GM21529 (cell line): ENCODE measurements around the gene PCNX2.

ENCODE experiments used
- ATAC-seq: cut with Tn5 transposase; IDR thresholded peaks from one replicate; pipeline ENCODE4 v1.9.1; 2021; ENCODE audit not compliant: unreplicated experiment

The PCNX2 gene

DNA sequence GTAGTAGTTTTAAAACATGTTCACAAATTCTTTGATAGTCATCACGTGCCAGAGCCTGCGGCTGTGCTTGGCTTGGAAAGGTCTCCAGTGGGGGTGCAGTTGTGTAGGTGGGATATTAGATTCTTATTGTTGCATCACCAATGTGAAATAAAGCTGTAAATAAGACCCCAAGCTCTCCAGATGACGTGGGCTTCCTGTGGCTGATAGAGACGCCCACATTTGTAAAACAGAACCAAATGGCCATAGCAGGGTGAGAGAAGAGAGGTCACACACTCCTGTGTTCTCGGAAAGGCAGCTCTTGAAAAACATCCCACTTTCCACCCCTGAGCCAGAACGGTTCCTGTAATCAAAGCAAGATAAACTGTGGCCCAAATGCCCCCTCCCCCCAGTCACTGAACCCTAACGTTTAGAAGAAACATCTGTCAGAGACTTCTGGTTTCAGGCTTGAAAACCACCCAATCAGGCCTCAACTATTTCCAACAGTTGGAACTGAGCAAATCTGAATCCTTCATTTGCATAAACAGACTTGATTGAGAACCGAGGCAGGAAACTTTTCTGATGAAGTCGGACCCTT, 351.8 kb downstream of the PCNX2 start:
- ATAC-seq = peak; percentile 61

DNA sequence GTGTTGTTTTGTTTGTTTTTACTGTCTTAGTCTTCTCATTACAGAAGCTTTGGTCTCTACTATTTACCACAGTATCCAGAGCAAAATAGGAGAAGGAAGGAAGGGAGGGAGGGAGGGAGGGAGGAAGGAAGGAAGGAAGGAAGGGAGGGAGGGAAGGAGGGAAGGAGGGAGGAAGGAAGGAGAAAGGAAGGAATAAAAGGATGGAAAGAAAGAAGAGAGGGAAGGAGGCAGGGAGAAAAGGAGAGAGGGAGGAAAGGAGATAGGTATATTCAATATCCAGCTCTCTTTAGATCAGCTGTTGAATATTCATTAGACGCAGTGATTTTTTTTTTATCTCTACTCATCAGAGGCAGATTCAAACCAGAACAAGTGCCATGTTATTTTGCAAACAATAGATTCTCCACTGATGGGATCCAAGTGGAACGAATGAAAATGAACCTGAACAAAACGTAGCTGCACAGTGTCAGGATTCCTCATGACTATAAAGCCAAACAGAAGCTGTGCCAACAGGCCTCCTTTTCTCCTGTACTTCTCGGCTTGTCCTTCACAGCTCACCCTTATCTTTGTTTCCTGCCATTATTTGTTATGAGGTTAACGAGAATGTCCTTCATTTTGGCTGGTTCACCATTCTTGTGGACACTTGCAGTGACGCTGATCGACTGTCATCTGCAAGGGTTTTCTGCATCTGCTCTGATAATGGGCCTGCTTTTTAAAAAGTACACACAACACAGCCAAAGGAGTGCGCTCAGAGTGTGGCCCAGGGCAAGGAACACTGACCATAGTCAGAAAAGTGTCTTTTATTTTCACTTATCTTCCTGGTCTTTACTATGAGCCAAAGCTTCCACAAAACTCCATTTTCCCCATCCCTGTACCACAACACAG, 352.9 kb downstream of the PCNX2 start:
- ATAC-seq = no peak

DNA sequence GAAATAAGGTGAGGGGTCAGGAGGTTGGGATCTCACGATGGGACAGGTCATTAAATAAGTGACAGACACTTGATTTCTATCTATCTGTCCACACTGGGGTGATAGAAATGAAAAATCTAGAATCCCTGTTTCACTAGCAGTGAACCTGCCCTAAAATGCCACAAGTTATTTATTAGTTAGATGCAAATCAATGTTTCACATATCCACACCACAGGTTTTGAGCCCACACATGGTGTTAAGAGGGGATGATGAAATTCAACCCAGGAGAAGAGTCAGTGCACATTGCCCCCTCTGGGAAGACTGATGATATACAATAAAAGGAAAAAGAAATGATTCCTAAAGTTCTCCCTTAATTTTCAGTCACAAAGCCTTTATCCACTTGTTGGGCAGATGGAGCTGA, 355.3 kb downstream of the PCNX2 start:
- ATAC-seq = no peak

DNA sequence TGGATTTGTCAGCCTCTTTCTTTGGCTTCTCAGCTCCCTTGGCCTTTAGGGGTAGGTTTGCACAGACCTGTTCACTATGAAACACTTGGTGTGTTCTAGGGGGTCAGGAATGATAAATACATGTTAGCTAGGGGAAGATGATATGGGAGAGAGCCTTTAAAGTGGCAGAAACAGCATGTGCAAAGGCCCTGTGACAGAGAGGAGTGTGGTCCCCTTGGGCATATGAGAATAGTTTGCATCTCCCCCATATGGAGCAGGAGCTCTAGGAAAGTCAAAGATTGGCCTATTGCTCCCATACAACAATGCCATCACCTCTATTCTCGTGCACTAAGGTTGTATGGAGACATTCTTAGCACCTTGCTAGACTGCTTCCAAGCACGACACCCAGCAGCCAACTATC, 355.8 kb downstream of the PCNX2 start:
- ATAC-seq = no peak

DNA sequence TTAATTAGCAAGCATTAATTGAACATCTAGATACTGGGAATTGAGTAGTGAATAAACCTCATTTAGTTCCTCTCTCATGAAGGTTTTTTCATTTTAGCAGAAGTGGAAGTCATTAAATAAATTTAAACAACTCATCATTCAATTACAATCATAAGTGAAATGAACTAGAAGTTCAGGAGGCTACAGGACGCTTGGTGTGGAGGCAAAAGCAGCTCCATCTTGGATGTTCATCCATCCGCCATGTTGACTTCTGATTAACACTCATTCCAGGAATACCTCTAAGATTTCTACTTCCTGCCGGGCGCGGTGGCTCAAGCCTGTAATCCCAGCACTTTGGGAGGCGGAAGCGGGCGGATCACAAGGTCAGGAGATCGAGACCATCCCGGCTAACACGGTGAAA, 356.6 kb downstream of the PCNX2 start:
- ATAC-seq = no peak

DNA sequence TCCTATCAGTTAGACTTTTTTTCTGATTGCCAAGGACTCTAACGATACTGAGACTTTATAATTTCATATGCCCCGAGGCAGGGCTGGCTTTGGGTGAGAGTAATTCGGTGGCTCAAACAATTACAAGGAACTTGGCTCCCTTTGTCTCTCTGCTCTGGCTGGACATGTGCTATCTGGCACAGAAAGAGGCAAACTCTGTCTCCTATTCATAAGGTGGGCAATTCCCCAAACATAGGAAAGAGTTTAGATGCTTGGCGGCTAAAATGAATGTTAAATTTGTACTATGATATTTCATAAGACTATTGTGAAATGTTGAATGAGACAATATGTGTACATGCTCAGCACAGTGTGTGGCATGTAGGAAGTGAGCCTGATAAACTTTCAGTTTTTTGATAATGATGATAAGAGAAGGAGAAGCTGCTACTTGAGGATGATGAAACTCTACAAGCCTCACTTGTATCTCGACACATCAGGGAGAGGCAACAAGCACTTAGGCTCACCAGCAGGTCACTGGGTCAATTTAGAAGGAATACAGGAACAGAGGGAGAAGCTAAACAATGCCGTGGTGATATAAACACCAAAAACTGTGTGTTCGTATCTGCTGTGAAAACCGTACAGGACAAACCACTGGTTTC, 357.7 kb downstream of the PCNX2 start:
- ATAC-seq = no peak

DNA sequence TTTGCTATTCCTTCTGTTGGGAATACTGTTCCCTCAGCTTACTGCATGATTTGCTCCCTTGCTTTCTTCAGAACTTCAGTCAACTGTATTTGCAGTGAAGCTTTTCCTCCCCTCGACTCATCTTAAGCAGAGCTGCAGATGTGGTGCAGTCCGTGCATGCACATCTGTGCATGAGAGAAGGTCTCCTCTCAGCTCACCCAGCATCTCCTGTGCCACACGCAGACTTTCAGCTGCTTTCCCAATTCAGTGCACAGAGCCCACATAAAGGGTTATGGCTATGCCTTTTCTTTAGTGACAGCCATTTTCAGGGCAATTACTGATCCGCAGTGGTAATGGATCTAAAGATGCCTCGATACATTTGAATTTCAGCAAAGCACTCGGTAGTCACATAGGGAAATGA, 358.6 kb downstream of the PCNX2 start:
- no peak for ATAC-seq
